Renal pelvis (tissue), 4 donors: Measurements from ENCODE around the gene TUBB1. TPM values are rescaled to one million over a fixed set of nuclear protein-coding genes. Genes with fewer than 3 reads are reported as not detected.
"Not testable (repeated sequence)": the region's sequence is repeated elsewhere in the genome, so short reads cannot be mapped to it uniquely, and the experiment has no call there.

Experiments
- DNase-seq: peaks from one replicate; pipeline ENCODE4 v3.0.0-alpha.2; 2013
- polyA plus RNA-seq, 3 donors: library from polyadenylated mRNA; unstranded; fragments of 120-200 nt; gene quantifications; one replicate each; pipeline ENCODE4 v1.2.1, GENCODE V29; 2013; ENCODE audit not compliant: insufficient read length in 3 of 3

Gene TUBB1
- polyA plus RNA-seq, 3 donors = 1.6 to 3.2 (median 2.5) TPM

DNA sequence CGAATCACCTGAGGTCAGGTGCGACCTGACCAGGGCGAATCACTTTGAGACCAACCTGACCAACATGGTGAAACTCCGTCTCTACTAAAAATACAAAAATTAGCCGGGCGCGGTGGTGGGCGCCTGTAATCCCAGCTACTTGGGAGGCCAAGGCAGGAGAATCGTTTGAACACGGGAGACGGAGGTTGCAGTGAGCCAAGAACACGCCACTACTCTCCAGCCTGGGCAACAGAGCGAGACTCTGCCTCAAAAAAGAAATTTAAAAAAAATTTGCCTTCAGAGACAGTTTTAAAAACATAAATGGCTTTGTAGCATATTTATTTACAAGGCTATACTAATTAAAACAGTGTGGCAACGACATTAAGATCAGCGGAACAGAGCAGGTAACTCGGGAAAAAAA is 22.3 kb downstream of the TUBB1 start:
- not testable (repeated sequence) for DNase-seq

DNA sequence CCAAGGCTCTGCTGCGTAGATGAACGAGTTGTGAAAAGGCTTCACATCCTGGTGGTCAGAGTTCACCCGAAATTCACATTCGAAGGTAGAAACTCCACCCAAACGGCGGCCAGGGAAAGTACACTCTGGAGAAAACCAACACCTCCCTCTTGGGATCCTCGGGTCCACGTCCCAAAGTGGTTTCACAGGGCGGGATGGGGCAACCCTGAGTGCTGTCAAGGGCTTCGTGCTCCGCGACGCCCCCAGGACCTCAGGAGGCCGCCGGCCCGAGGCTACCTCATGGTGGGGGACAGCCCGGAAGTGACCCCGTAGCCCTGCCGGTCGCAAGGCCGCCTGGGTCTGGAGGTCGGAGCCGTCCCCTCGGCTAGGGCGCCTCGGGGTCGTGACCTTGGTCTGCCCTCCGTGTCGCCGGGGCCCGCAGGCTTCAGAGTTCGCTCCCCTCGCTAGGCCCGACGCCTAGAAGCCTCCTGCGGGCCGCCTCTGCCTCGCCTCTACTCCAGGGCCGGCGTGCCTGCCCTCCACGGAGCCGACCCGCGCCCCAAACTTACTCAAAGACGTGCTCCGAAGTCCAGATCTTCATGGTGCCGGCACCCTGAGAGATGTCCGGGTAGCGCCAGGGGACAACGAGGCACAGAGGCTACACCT is 23.0 kb downstream of the TUBB1 start, which contains the start of gene PRELID3B:
Gene PRELID3B, minus strand, starts transcription at position 636 of the 645 bp plus-strand sequence. Its CDS starts 56 bp downstream, at position 580.
- DNase-seq = peak; percentile 5

DNA sequence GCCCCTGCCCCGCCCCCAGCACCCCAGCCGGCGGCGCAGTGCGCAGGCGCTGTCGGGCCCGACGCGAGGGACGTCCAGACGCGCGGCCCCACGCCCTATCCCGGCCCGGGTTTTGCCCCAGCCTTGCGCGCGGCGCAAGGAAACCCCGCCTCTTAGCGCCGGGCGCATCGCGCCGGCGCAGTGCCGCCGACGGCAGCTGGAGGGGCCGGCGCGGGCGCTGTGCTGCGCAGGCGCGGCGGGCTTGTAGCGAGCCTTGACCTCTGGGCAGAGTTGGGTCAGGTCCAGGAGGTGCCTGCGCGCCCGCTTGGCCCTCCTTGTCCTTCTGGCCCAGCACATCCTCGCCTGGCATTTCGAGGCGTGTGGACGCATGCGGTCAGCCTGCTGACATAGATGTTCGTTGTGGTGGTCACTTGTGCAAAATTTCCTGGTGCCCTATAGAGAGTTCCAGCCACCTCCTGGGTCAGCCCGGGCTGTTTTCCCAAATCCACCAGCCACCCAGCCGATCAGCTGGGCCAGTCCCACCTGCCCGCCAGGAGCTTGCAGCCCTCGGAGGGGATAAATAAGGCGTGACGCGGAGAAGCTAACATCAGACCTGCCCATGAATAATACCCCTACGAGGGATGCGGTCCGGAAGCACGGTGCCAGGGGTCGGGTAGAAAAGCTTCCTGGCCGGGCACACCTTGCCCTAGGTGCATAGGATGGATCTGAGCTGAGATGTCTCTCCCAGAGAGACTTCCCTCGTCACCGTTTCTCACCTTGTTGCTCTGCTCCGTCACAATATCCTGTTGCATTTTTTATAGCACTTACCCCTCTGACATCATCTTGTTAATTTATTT is 23.8 kb downstream of the TUBB1 start:
- DNase-seq = peak; percentile 90

DNA sequence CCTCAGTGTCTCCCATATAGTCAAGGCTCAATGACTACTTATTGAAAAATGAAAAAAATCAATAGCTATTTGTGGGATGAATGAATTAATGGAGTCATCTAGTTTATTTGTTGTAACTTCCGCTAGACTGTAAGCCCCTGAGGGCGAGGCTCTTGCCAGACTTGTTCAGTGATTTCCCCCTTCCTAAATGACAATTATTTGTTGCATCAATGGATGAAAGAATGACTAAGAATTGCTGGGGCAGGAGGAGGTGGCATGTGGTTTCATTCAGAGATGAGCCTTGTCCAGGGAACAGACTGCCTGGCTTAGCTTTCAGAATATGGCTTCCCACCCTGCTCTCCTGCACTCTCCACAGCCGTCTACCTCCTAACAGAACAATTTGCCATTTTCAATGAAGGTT is 24.5 kb downstream of the TUBB1 start:
- DNase-seq = no peak

DNA sequence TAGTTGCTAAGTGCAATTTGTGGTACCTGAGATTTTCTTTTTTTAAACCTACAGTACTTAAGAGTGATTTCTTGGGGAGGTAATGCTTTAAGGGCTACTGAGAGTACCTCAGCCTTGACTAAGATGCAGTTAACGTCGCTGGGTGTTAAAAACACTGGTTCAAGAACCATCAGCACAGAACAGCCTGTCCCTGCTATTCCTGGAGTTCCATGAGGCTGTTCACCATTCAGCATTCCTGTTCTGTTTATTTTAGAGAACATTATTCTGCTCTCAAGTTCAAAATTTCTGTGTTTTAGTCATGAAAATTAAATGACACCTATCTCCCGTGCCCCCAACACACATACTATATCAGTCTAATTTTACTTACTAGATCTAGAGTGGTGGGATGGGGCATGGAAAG is 25.1 kb downstream of the TUBB1 start:
- DNase-seq = no peak

DNA sequence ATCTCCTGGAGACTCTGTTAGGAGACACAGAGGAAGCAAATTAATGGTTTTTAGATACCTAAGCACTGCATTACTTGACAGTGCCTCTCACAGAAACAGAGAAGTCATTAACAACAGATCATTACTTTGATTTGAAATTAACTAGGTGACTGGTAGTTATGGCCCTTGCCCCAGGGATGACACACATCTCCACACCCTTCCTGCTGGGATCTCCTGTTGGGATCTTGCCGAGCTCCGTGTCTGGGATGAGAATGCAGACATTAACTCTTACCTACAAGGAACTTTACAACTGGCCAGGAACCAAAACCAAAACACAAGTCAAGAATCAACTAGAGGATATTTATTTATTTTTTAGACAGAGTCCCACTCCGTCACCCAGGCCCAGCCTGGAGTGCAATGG is 25.6 kb downstream of the TUBB1 start:
- no peak for DNase-seq

DNA sequence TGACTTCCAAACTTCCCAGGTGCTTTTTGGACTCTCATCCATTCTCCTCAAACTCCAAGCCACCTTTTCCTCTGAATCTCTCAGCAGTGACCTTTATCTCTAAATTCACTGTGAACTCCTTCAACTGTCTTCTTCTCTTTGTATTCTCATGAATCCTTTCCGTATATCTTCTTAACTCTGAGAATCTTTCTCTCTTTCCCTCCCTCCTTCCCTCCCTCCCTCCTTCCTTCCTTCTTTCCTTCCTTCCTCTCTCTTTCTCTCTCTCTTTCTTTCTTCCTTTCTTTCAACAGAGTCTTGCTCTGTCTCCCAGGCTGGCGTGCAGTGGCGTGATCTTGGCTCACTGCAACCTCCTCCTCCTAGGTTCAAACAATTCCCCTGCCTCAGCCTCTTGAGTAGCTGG is 27.6 kb downstream of the TUBB1 start:
- no peak for DNase-seq

DNA sequence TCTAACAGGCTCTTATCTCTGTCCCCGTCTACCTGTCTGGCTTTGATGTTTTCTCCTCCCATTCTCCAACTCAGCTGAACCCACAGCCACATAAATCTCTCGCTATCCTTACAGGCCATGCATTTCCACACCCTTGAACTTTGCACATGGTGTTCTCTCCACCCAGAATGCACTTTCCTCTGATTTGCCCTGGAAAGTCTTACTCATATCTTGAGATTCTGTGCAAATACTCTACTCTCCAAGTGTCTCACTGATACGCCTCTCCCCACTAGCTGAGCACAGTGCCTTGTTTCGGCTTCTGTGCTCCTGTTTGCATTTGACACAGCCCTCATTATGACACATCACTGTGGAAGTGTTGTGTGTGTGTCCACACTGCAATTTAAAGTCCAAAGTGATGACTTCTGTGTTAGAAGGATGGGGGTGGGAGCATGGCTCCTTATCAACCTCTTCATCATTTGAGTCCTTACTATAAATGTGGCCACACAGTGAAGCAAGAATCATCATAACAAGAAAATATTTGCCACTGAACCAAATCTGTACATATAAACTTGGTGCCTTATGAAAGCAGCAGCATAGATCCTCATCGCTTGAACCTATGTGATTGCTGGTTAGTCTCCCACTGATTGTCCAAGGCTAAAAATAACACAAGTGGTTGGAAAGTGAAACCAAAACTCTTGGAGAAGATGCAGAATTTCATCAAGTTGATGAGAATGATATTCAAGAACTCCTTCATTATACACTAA is 28.9 kb downstream of the TUBB1 start:
- DNase-seq = no peak

DNA sequence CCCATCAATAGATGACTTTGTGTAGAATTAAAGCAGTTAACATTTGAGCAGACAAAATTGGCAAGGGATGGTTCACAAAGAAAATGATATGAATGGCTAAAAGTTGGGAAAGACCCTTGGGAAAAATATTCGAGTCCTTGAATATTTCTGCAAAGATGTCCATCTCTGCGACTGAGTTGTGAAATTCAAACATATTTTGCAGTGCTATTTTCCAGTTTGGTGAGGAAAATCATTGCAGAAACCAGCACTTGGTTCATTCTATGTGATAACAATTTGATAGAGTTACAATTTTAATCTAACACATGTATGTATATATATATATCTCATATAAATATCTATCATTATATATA is 29.4 kb downstream of the TUBB1 start:
- no peak for DNase-seq

DNA sequence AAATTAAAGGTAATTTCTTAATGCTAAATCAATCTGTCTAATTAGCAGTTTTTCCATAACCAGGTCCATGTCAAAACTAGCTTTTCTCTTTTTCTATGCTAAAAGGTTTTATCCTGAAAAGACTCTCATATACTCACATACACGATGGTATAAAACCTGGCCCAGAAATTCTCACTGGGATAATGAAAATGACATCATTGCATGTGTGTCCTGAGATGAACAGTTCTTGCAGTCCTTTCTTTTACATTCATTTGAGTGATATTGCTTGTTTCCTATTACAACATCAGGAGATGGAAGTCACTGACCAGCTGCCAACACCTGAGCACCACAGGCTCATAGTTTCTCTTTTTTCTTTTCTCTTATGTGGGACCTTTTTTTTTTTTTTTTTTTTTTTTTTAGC is 31.2 kb downstream of the TUBB1 start:
- DNase-seq = no peak

DNA sequence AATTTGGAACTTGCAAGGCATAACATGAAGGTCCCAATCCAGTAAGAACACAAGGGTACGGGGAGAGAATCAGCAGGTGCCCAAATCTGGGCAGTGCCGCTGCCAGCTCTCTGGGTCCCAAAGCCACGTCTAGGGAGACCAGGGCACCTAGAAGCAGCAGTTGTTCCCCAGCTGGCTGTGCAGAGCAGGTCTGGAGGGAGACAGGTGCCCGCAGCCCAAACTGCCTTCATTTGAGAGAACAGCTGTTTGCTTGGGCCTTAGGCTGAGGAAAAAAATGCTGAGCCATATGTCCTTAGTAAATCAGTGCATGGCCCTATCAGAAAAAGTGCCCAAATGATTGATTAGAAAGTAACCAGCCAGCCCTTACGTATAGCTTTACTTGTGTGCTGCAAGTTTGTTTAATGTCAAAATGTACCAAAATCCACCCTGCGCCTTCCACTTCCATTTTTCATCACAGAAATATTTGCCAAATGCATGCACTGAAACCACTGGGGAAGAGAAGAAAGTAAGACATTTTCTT is 32.5 kb downstream of the TUBB1 start:
- DNase-seq = no peak

DNA sequence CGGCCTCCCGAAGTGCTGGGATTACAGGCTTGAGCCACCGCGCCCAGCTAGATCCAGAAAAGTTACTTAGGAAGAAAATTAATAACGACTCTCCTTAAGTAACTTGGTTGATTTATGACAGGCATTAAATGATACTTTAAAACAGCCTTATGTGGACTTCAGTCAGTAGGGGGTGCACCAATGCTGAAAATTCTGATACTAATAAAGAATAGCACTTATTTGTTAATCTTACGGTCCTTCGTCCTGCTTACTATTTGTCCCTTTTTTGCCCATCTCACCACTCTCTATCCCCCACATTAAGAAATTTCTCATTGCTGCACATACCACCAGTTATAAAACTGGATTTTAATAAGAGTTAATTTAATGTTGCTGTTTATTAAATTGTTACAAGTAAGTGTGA is 36.1 kb downstream of the TUBB1 start:
- peak; percentile 15 for DNase-seq

DNA sequence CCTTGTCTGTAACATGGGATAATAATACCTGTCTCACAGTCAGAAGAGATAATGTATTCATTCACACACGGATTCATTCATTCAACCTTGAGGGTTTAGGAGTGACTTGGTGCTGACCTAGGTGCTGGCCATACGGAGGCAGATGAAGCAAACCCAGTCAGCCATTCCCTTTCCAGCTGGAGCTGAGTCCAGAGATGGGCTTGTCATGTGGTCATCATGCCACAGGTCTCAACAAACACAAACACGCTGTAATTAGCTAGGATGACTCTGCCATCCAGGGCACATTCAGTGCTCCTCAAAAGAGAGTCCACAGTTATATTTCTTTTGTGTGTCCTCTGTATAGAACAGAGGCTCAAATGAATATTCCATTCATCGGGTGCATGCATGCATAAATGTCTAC is 42.9 kb downstream of the TUBB1 start:
- no peak for DNase-seq

DNA sequence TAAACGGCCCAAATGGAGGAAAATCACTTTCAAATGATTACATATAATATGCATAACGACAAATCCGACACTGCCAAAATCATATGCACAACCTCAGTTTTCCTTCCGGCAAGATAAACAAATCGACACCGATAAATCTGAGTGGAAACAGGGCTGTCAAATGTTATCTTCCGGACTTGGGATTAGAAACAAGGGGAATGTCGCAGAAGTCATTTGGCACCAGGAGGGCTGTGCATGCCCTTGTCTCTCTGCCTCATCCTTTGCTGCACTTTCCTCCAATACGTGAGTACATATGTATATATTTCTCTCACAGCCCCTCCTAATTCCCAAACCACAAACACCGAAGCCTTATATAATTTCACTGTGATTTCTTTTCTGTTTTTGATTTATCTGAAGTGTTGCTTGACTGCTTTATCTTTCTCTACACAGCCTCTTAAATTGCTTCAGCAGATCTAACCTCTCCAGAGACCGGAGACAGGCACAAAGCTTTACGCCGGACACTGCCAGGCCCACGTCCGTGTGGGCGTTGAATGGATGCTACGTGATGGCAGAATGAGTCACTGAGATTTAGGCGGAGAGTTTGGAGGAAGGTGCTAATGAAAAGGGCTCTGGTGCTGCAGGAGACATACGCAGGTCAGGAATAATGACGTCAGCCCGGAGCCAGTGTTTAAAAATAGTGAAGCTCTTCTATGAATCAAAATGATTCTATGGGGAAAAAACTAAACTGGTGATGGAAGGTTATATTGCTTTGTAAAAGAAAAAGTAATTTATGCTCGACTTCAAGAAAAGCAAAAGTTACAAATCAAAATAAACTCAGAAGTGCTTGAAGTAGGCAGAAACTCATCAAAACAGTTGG is 44.4 kb downstream of the TUBB1 start:
- DNase-seq = no peak

DNA sequence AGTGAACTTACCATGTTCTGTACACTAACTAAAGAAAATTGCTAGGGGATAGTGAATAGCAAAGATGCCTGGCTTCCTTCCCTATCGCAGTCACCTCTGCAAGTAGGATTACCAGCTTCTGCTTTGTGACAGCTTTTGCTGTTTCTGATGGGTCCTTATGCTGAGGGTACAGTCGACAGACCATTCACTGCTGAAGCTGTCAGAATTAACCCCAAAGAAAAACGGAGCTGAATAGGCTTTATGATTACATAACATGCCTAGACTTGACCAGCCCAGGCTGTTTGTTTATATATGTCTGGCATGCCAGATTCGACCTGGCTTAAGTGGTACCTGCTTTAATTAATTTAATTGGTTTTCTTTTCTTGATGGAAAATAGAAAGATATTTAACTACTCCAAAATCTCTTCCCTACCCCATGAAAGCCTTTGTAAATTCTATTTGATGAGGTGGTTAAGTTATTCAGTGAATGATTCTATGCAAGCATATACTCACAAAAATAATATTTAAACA is 45.0 kb downstream of the TUBB1 start:
- no peak for DNase-seq

DNA sequence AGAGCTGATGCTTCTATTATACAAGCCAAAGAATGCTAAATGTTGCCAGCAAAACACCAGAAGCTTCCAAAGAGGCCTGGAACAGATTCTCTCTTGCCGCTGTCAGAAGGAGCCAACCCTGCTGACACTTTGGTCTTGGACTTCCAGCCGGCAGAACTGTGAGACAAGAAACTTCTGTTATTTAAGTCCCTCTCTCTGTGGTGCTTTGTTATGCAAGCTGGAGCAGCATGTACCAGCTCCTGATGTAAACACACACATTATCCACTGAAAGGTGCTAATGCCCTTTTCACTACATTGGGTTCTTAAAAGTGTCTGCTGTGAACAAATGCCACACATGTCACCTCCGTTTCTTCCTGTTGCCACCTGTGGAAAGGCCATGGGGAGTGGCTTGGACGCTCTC is 49.3 kb downstream of the TUBB1 start:
- DNase-seq = no peak

DNA sequence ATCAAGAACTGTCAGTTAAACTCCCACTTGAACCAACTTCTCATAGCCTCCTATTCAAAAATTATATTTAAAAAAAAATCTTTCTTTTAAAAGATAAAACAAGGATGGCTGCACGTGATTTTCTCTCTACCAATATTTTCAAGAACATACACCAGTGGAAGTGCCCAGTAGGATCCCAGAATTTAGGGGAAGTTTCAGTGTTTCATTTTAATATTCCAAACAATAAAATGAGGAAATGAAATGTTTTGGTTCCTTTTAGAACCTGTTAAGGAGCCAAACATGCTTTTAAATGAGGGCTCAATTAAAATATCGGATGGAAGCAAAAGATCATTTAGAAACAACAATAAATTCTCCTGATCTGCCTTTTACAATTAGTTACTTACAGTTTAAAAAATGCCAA is 49.8 kb downstream of the TUBB1 start:
- no peak for DNase-seq

DNA sequence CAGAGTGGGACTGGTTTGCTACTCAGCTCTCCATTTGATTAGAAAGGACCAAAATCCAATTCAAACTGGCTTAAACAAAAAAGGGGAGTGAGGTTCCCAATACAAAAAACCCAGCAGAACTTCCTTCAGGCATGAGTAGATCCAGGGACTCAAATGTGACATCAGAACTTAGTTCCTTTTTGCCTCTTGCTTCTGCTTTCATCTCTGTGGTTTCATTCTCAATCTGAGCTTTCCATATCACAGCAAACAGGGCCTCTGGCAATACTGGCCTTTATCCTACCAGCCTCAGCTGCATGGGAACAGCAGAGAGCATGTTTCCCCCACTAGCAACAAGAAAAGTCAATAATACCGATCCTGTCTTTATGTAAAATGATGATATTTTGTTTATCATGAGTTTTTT is 52.0 kb downstream of the TUBB1 start:
- no peak for DNase-seq

DNA sequence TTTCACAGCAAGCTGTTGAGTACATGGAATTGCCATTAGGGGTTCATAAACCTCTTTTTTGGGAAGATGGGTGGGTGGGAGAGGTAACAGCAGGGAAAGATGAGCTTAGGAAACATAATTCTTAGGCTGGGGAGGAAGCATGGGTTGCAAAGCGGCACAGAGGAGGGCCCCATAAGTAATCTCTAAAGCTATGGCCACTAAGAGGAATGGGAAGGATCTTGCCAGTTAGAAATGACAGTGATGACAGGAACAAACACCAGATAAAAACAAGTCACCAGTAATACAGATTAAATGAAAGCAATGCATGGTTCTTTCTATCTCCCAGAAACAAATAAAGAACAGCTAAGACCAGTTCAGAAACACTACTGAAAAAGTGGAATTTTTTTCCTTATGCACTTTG is 54.4 kb downstream of the TUBB1 start:
- no peak for DNase-seq

DNA sequence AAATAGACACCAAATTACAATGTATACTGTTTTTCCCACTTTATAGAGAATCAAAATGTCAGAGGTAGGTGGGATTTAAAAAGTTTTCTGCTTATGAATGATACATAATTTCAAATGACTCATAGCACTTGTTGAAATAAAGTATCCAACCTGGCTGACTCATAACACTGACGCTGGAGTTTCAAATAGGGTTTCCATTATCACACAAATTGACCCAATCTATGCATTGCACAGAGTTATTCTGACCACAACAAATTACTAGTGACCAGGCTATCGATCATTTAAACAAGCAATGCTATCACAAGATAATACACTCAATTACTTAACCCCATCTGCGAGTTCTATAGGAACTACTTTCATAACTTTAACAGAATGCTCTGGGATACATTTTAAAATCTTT is 55.2 kb downstream of the TUBB1 start:
- DNase-seq = no peak

DNA sequence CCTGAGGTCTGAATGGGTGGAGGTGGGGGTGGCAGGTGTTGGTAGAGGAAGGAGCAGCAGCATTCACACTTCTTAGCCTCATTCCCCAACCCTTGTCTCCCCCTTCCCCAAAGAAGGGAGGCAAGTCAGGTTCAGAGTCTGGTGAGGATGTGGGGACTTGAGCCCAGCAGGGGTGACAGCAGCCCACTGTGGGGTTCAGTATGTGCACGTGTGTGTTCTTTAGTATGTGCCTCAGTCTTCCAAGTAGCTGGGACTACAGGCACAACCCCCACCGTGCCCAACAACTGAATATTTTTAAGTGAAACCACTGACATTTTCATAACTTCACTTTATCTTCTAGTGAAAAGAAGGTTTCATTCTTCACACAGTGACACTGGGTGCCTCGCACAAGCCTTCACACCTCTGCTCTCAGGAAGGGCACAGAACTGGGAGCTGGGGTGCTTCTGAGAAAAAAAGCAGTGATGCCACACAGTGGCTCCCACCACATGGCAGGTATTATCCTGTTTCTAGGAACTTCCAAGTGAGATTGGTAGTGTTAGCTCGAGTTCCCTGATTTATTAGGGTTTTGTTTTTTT is 56.8 kb downstream of the TUBB1 start:
- DNase-seq = no peak
